ENCODE data around the gene FAAP100.

- no peak for TF ChIP-seq EZH2phosphoT487 (IDR thresholded peaks at IDR 0.05; ENCODE audit: low read depth, severe bottlenecking, unreplicated experiment)
- TF ChIP-seq CTCF (IDR thresholded peaks at IDR 0.05; ENCODE audit: poor library complexity) = no peak
These were observed 25.2 kb downstream of the FAAP100 start for GRCh38 chr17:81526662-81527571.

Data from hepatocyte (in vitro differentiated cells).